NCI-H1417 treated with DMSO at 0.1 percent for 48 hours (cell line): ENCODE results near the gene EIF2AK2.

ENCODE experiments used
- DNase-seq: peaks from one replicate; lab custom pipeline; 2025; lab: John Stamatoyannopoulos, UW

EIF2AK2 gene

DNA sequence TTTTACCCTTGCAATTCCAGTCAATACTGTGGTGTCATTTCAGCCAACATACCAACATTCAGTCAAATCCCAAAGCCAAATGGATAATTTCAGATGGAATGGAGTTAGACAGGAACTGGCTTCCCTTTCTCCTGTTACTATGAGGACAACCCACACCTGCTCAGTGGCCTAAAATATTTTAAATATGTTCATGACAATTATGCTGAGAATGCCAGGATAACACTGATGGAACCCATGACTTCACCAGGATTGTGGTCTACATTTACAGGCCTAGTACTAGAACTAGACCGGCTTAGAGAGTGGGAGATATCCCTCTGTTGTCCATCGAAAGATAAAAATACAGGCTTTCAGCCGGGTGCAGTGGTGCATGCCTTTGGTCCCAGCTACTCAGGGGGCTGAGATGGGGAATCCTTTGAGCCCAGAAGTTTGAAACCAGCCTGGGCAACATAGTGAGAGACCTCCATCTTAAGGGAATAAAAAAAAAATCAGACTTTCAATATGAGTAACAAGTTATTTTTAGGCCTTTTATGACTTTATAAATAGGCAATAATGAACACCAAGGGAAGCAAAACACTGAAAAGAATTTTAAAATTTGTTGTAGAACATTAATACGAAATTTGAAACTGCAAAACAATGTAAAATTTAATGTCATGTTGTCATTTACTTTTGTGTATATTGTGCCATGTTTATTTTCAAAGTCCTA is 58.2 kb downstream of the EIF2AK2 start:
- no peak for DNase-seq

GRCh38 chr2:37096568-37096967 is 60.2 kb downstream of the EIF2AK2 start:
- no peak for DNase-seq

GRCh38 chr2:37091873-37092272 is 64.9 kb downstream of the EIF2AK2 start:
- DNase-seq, result no peak

- no peak for DNase-seq
Observed at GRCh38 chr2:37090019-37090477, 66.7 kb downstream of the EIF2AK2 start.

DNA sequence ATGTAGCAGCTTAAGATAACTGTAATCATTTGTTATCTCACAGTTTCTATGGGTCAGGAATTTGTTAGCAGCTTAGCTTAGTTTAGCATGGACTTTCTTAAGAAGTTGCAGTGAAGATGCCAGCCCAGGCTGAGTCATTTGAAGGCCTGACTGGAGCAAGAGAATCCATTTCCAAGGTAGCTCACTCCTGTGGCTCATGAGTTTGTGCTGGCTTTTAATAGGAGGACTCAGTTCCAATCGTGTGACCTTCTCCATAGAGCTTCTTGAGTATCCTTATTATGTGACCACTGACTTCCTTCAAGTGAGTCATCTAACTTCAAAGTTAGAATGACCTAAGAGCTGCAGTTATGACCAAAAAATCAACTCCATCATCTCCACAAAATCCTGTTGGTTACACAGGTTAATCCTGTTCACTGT is 71.0 kb downstream of the EIF2AK2 start:
- no peak for DNase-seq

DNA sequence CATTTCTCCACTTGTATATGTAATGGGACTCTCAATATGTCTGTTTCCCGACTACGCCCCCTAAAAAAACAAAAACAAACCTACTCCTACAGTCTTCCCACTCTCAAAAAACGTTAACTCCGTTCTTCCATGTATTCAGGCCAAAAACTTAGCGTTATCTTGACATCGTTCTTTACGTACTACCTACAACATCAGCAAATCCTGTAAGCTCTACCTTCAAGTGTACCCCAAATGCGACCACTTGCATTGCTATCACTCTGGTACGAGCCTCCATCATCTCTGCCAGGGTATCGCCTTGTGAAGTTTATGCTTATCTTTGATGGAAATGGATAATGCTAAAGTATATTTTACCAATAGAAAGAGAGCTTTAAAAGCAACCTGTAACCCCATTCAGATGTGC is 72.0 kb downstream of the EIF2AK2 start:
- no peak for DNase-seq

- DNase-seq, result peak; percentile 98
Observed at GRCh38 chr2:37083873-37084794, 72.6 kb downstream of the EIF2AK2 start, which contains the start of the genes GPATCH11 and HEATR5B. GPATCH11 (plus strand) TSS chr2:37084518; CDS start chr2:37088382, 3,864 bp downstream. HEATR5B (minus strand) TSS chr2:37084372; CDS start chr2:37083414, 958 bp downstream.

- DNase-seq, result no peak
Observed at GRCh38 chr2:37080689-37081088, 76.1 kb downstream of the EIF2AK2 start.

- DNase-seq, result no peak
Observed at GRCh38 chr2:37080266-37080665, 76.5 kb downstream of the EIF2AK2 start.

GRCh38 chr2:37070931-37071330 is 85.8 kb downstream of the EIF2AK2 start:
- no peak for DNase-seq

- no peak for DNase-seq
Observed at GRCh38 chr2:37068686-37069085, 88.1 kb downstream of the EIF2AK2 start.

DNA sequence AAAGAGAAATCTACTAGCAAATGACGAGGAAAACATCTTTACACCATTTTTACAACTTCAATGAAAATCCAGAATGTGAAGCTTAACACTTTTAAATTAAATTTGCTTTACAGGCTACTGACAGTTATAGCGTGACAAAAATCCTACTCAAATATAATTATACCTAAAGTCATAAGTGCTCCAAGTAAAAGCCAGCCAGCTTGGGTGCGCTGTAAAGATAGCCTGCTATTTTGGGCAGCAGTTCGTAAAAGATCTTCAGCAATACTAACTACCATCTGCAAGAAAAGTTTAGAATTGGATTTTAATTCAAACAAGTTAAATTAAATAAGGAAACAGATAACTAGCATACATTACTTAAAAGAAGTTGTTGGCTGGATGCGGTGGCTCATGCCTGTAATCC is 95.0 kb downstream of the EIF2AK2 start:
- no peak for DNase-seq

DNA sequence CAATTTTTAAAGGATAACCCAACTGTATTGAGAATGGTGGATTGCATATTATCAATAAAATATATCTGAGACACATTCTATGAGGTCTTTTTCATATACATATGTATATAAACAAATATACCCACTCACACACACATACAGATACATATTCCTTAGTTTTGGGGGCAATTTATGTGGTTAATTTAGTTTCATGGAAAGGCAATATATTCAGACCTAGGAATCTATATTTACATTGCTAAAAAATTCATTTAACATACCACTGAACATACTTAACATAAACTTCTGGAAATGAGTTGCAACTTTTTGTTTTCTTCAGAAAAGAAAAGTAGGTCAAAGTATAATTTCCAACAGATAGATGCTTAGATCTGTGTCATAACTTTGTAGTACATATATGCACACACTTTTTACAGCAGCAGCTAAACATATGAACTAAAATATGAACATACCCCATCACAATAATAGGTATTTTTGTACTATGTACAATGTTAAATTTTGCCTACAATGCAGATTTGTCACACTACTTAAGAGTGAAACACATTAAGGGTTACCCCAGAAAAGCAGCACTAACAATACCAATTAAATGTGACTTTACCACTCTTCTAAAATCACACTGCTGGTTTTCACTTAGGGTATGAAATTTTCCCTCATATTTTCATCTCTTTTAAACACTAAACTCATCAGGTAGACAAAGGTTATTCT is 95.6 kb downstream of the EIF2AK2 start:
- no peak for DNase-seq

DNA sequence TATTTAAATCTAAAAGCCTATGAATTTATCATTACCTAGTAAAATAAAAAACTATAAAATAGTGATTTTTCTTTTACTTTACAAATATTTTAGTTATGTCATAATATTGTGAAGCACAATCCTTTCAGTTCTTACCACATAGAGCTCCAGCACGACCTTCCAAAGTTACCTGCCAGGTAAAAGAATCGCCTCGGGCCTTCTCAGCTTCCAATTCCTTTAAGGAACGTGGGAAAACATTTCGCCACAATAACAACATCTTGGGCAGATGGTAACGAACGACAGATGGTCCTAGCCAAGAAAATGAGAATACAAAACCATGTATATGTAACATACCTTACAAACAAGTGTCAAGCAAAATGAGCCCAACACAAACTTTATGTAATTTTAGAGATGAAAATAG is 96.3 kb downstream of the EIF2AK2 start:
- no peak for DNase-seq

- no peak for DNase-seq
Observed at GRCh38 chr2:37059841-37060240, 96.9 kb downstream of the EIF2AK2 start.

- DNase-seq, result no peak
Observed at GRCh38 chr2:37052600-37053332, 104.0 kb downstream of the EIF2AK2 start.
